HG02759 (cell line): ENCODE measurements around the gene GPM6B.

Source experiments
- ATAC-seq: cut with Tn5 transposase; IDR thresholded peaks from one replicate; pipeline ENCODE4 v1.9.1; 2021; ENCODE audit warnings: mild to moderate bottlenecking, moderate library complexity; ENCODE audit not compliant: unreplicated experiment

Gene GPM6B

GRCh38 chrX:13825178-13825762 is 8.4 kb upstream of the GPM6B start:
- ATAC-seq, result no peak

GRCh38 chrX:13824746-13825145 is 7.9 kb upstream of the GPM6B start:
- no peak for ATAC-seq

GRCh38 chrX:13821738-13822137 is 4.8 kb upstream of the GPM6B start:
- ATAC-seq, result no peak

- ATAC-seq, result no peak
These were observed 717 bp downstream of the GPM6B start for GRCh38 chrX:13816176-13816575.

- no peak for ATAC-seq
These were observed 1.2 kb downstream of the GPM6B start for GRCh38 chrX:13815664-13816063.

GRCh38 chrX:13808865-13809264 is 8.0 kb downstream of the GPM6B start:
- ATAC-seq, result no peak

GRCh38 chrX:13808293-13808692 is 8.6 kb downstream of the GPM6B start:
- no peak for ATAC-seq

- ATAC-seq, result no peak
These were observed 11.7 kb downstream of the GPM6B start for GRCh38 chrX:13805241-13805640.

GRCh38 chrX:13803116-13803515 is 13.8 kb downstream of the GPM6B start:
- no peak for ATAC-seq

- ATAC-seq, result no peak
These were observed 18.7 kb downstream of the GPM6B start for GRCh38 chrX:13798184-13798583.

- no peak for ATAC-seq
These were observed 19.4 kb downstream of the GPM6B start for GRCh38 chrX:13797512-13797911.

- no peak for ATAC-seq
These were observed 22.5 kb downstream of the GPM6B start for GRCh38 chrX:13794417-13794816.

- ATAC-seq, result no peak
These were observed 23.0 kb downstream of the GPM6B start for GRCh38 chrX:13793897-13794296.

GRCh38 chrX:13791559-13791958 is 25.3 kb downstream of the GPM6B start:
- ATAC-seq, result no peak

GRCh38 chrX:13791145-13791544 is 25.7 kb downstream of the GPM6B start:
- ATAC-seq, result no peak

GRCh38 chrX:13790206-13791131 is 26.4 kb downstream of the GPM6B start:
- no peak for ATAC-seq

- no peak for ATAC-seq
These were observed 30.8 kb downstream of the GPM6B start for GRCh38 chrX:13786048-13786447.

GRCh38 chrX:13780868-13781427 is 35.9 kb downstream of the GPM6B start:
- ATAC-seq, result no peak

GRCh38 chrX:13778916-13779315 is 38.0 kb downstream of the GPM6B start:
- no peak for ATAC-seq

- ATAC-seq, result no peak
These were observed 40.5 kb downstream of the GPM6B start for GRCh38 chrX:13776387-13776786.

- ATAC-seq, result no peak
These were observed 41.1 kb downstream of the GPM6B start for GRCh38 chrX:13775837-13776236.

GRCh38 chrX:13774696-13775095 is 42.2 kb downstream of the GPM6B start:
- no peak for ATAC-seq
